ENCODE results near the gene ZBED6.
A peak's percentile ranks its signal among the peaks of the same experiment; 100 is the strongest.
"Not testable (repeated sequence)": the region's sequence is repeated elsewhere in the genome, so short reads cannot be mapped to it uniquely, and the experiment has no call there.

Gene ZBED6

GRCh38 chr1:203795441-203796235 is at the start of gene ZBED6, which contains the start of gene ZC3H11A:
Gene ZBED6, plus strand, starts transcription at chr1:203795623. Its CDS starts 1,900 bp downstream, at chr1:203797523.
Gene ZC3H11A, plus strand, starts transcription at chr1:203795623. Its CDS starts 21,448 bp downstream, at chr1:203817071.
- peak; percentile 98 for DNase-seq

- no peak for DNase-seq
These were observed 49.1 kb upstream of the ZBED6 start for GRCh38 chr1:203746281-203746680.

- DNase-seq: no peak
These were observed 44.4 kb upstream of the ZBED6 start for GRCh38 chr1:203751051-203751450.

GRCh38 chr1:203751618-203752361 is 43.6 kb upstream of the ZBED6 start:
- DNase-seq: not testable (repeated sequence)

- peak; percentile 63 for DNase-seq
These were observed 41.0 kb upstream of the ZBED6 start for GRCh38 chr1:203754455-203754864.

- DNase-seq: no peak
These were observed 39.4 kb upstream of the ZBED6 start for GRCh38 chr1:203756036-203756435.

- not testable (repeated sequence) for DNase-seq
These were observed 36.7 kb upstream of the ZBED6 start for GRCh38 chr1:203758749-203759148.

- DNase-seq: no peak
These were observed 34.9 kb upstream of the ZBED6 start for GRCh38 chr1:203760506-203760905.

GRCh38 chr1:203761958-203762357 is 33.5 kb upstream of the ZBED6 start:
- not testable (repeated sequence) for DNase-seq

- no peak for DNase-seq
These were observed 31.9 kb upstream of the ZBED6 start for GRCh38 chr1:203763505-203763904.

GRCh38 chr1:203764105-203765028 is 31.1 kb upstream of the ZBED6 start:
- no peak for DNase-seq

- peak; percentile 80 for DNase-seq
These were observed 30.2 kb upstream of the ZBED6 start, which contains the start of gene LAX1 for GRCh38 chr1:203765029-203765837. Gene LAX1, plus strand, starts transcription at chr1:203765183. Its CDS starts 383 bp downstream, at chr1:203765566.

GRCh38 chr1:203768256-203768655 is 27.2 kb upstream of the ZBED6 start:
- DNase-seq: no peak

- no peak for DNase-seq
These were observed 25.7 kb upstream of the ZBED6 start for GRCh38 chr1:203769505-203770343.

GRCh38 chr1:203771901-203772301 is 23.5 kb upstream of the ZBED6 start:
- no peak for DNase-seq

- DNase-seq: no peak
These were observed 22.6 kb upstream of the ZBED6 start for GRCh38 chr1:203772836-203773235.

GRCh38 chr1:203776636-203777035 is 18.8 kb upstream of the ZBED6 start:
- peak; percentile 30 for DNase-seq

GRCh38 chr1:203777596-203777995 is 17.8 kb upstream of the ZBED6 start:
- DNase-seq: no peak

- DNase-seq: no peak
These were observed 17.3 kb upstream of the ZBED6 start for GRCh38 chr1:203778146-203778545.

- DNase-seq: no peak
These were observed 16.6 kb upstream of the ZBED6 start for GRCh38 chr1:203778789-203779188.

GRCh38 chr1:203781962-203782361 is 13.5 kb upstream of the ZBED6 start:
- no peak for DNase-seq
